H9 (cell line): ENCODE measurements around the gene DHX38. TPM values are rescaled to one million over a fixed set of nuclear protein-coding genes. Genes with fewer than 3 reads are reported as not detected.

Experiments used
- DNase-seq: peaks from one replicate; pipeline ENCODE4 v3.0.0-alpha.2; 2017
- H2AFZ ChIP-seq: one replicate; pipeline ENCODE4 v1.6.1; 2013; ENCODE audit warnings: mild to moderate bottlenecking, low read length, control low read depth, moderate library complexity
- H2AK5ac ChIP-seq: 2 replicates; pipeline ENCODE4 v1.6.1; 2013; ENCODE audit warnings: low read length, control low read depth, mixed read lengths; ENCODE audit not compliant: insufficient read length
- H2BK120ac ChIP-seq: one replicate; pipeline ENCODE4 v1.6.1; 2013; ENCODE audit warnings: low read depth, mild to moderate bottlenecking, low read length, control low read depth, inconsistent platforms; ENCODE audit not compliant: poor library complexity, severe bottlenecking
- H2BK12ac ChIP-seq: 2 replicates; pipeline ENCODE4 v1.6.1; 2013; ENCODE audit warnings: low read length, control low read depth, mixed read lengths, low read depth; ENCODE audit not compliant: insufficient read length
- H2BK15ac ChIP-seq: 2 replicates; pipeline ENCODE4 v1.6.1; 2013; ENCODE audit warnings: low read depth, low read length, control low read depth
- H2BK20ac ChIP-seq: one replicate; pipeline ENCODE4 v1.6.1; 2013; ENCODE audit warnings: low read depth, mild to moderate bottlenecking, low read length, control low read depth, inconsistent platforms; ENCODE audit not compliant: poor library complexity, severe bottlenecking
- H2BK5ac ChIP-seq: 2 replicates; pipeline ENCODE4 v1.6.1; 2013; ENCODE audit warnings: low read length, control low read depth, mixed read lengths; ENCODE audit not compliant: insufficient read length
- H3K14ac ChIP-seq: 2 replicates; pipeline ENCODE4 v1.6.1; 2013; ENCODE audit warnings: low read length, control low read depth; ENCODE audit not compliant: insufficient read depth
- H3K18ac ChIP-seq: 2 replicates; pipeline ENCODE4 v1.6.1; 2013; ENCODE audit warnings: low read depth, mild to moderate bottlenecking, mixed read lengths, low read length, control low read depth; ENCODE audit not compliant: insufficient read length
- H3K23ac ChIP-seq: 2 replicates; pipeline ENCODE4 v1.6.1; 2013; ENCODE audit warnings: low read length, control low read depth, mixed read lengths, low read depth; ENCODE audit not compliant: insufficient read length
- H3K23me2 ChIP-seq: 2 replicates; pipeline ENCODE4 v1.6.1; 2013; ENCODE audit warnings: low read depth, mild to moderate bottlenecking, mixed read lengths, low read length, control low read depth; ENCODE audit not compliant: insufficient read length, poor library complexity, severe bottlenecking
- H3K27ac ChIP-seq: 2 replicates; pipeline ENCODE4 v1.5.1; 2013; ENCODE audit warnings: low read length, control low read depth, mixed read lengths, low read depth; ENCODE audit not compliant: insufficient read length
- H3K27me3 ChIP-seq: 2 replicates; pipeline ENCODE4 v1.6.1; 2013; ENCODE audit warnings: low read length, control low read depth, inconsistent platforms; ENCODE audit not compliant: insufficient read depth
- H3K4ac ChIP-seq: 2 replicates; pipeline ENCODE4 v1.6.1; 2013; ENCODE audit warnings: low read depth, mild to moderate bottlenecking, control low read depth, inconsistent platforms, low read length, moderate library complexity
- H3K4me1 ChIP-seq: 2 replicates; pipeline ENCODE4 v1.6.1; 2013; ENCODE audit warnings: low read length, control low read depth, inconsistent platforms; ENCODE audit not compliant: insufficient read depth
- H3K4me2 ChIP-seq: 2 replicates; pipeline ENCODE4 v1.6.1; 2013; ENCODE audit warnings: low read length, control low read depth, mixed read lengths; ENCODE audit not compliant: insufficient read length, insufficient read depth
- H3K56ac ChIP-seq: 2 replicates; pipeline ENCODE4 v1.6.1; 2013; ENCODE audit warnings: low read depth, mild to moderate bottlenecking, mixed read lengths, low read length, control low read depth; ENCODE audit not compliant: insufficient read length
- H3K79me1 ChIP-seq: 2 replicates; pipeline ENCODE4 v1.6.1; 2013; ENCODE audit warnings: low read depth, mild to moderate bottlenecking, moderate library complexity, low read length, control low read depth, inconsistent platforms; ENCODE audit not compliant: insufficient read depth, poor library complexity, severe bottlenecking
- H3K79me2 ChIP-seq: 2 replicates; pipeline ENCODE4 v1.6.1; 2013; ENCODE audit warnings: low read length, control low read depth, inconsistent platforms; ENCODE audit not compliant: insufficient read depth
- H3K9ac ChIP-seq: 2 replicates; pipeline ENCODE4 v1.6.1; 2013; ENCODE audit warnings: low read length, control low read depth, mixed read lengths; ENCODE audit not compliant: insufficient read length; ENCODE audit errors: extremely low read depth
- H3K9me3 ChIP-seq: one replicate; pipeline ENCODE4 v1.6.1; 2013; ENCODE audit warnings: low read depth, low read length, inconsistent platforms; ENCODE audit not compliant: control insufficient read depth
- H3T11ph ChIP-seq: one replicate; pipeline ENCODE4 v1.6.1; 2013; ENCODE audit warnings: mild to moderate bottlenecking, low read length, control low read depth, inconsistent platforms
- H4K20me1 ChIP-seq: one replicate; pipeline ENCODE4 v1.6.1; 2013; ENCODE audit not compliant: control insufficient read depth, insufficient read length, insufficient read depth
- H4K5ac ChIP-seq: 2 replicates; pipeline ENCODE4 v1.6.1; 2013; ENCODE audit warnings: low read depth, mild to moderate bottlenecking, mixed read lengths, low read length, control low read depth; ENCODE audit not compliant: insufficient read length
- H4K8ac ChIP-seq: replicated peaks from 2 replicates; pipeline ENCODE4 v1.6.1; 2013; ENCODE audit warnings: low read length, control low read depth, mixed read lengths, low read depth; ENCODE audit not compliant: insufficient read length
- H4K91ac ChIP-seq: 2 replicates; pipeline ENCODE4 v1.6.1; 2013; ENCODE audit warnings: low read depth, mild to moderate bottlenecking, moderate library complexity, mixed read lengths, low read length, control low read depth; ENCODE audit not compliant: insufficient read length
- H3K27ac Mint-ChIP-seq, 3 experiments: 2 replicates in 2 of 3; 3 replicates in 1 of 3; pipeline ENCODE4 v1.8.0; 2020 to 2021; ENCODE audit warnings: mixed read lengths in 3 of 3, mild to moderate bottlenecking in 1 of 3, moderate library complexity in 1 of 3
- H3K27me3 Mint-ChIP-seq: 2 replicates; pipeline ENCODE4 v1.8.0; 2021; ENCODE audit warnings: low read depth, mild to moderate bottlenecking, moderate library complexity, mixed read lengths
- H3K36me3 Mint-ChIP-seq, 3 experiments: 2 replicates in 2 of 3; 3 replicates in 1 of 3; pipeline ENCODE4 v1.8.0; 2020 to 2021; ENCODE audit warnings: low read depth in 3 of 3, mixed read lengths in 3 of 3; ENCODE audit not compliant: insufficient read depth in 1 of 3
- H3K4me1 Mint-ChIP-seq, 2 experiments: 2 replicates each; pipeline ENCODE4 v1.8.0; 2020; ENCODE audit warnings: mixed read lengths in 2 of 2
- H3K4me3 Mint-ChIP-seq, 2 experiments: 2 replicates in 1 of 2; 3 replicates in 1 of 2; pipeline ENCODE4 v1.8.0; 2020 to 2021; ENCODE audit warnings: mild to moderate bottlenecking in 2 of 2, mixed read lengths in 2 of 2, moderate library complexity in 1 of 2
- H3K9me3 Mint-ChIP-seq, 2 experiments: 2 replicates in 1 of 2; 3 replicates in 1 of 2; pipeline ENCODE4 v1.8.0; 2020; ENCODE audit warnings: mild to moderate bottlenecking in 2 of 2, mixed read lengths in 2 of 2, moderate library complexity in 1 of 2
- CTCF ChIP-seq: fragments of 200-600 bp; sonication (generic); conservative IDR thresholded peaks from 3 replicates; pipeline ENCODE4 v1.8.0; 2021; ENCODE audit warnings: antibody characterized with exemption, mild to moderate bottlenecking
- WGBS: extraction: QIAGEN DNeasy Blood & Tissue Kit; methylation state at CpG from one replicate; pipeline ENCODE4 v1.1.7; 2013; ENCODE audit warnings: missing lambda C conversion rate, low lambda C conversion rate, mixed read lengths; ENCODE audit not compliant: insufficient read length; ENCODE audit errors: extremely low coverage; 5-methylcytosine and 5-hydroxymethylcytosine counted together
- long read RNA-seq: library from polyadenylated mRNA; unstranded; transcript quantifications from one replicate; pipeline ENCODE4 v2.0.0, GENCODE V29; 2020
- total RNA-seq: library from RNA; stranded (reverse); gene quantifications from 2 replicates; pipeline ENCODE4 v1.2.1, GENCODE V29; 2021

The DHX38 gene
- total RNA-seq, result 60.5 and 64.2 TPM in 2 replicates
- long read RNA-seq, full-length matches to known transcripts, result 52 of 101 reads
- long read RNA-seq, partial matches to known transcripts, result 23 of 101 reads
- long read RNA-seq, other reads (novel, unspliced or antisense), result 26 of 101 reads

GRCh38 chr16:72093448-72094265 lies at the start of gene DHX38, which contains the start of gene TXNL4B:
Gene DHX38 (plus strand): TSS chr16:72093847. CDS start chr16:72096158, 2,311 bp downstream.
Gene TXNL4B (minus strand): TSS chr16:72093620. CDS start chr16:72090749, 2,871 bp downstream.
- WGBS, result no CpG with 5 or more reads among the region's 43 CpGs
- peak within 1 kb of the TSS; percentile 67 for H3K14ac ChIP-seq
- no peak within 1 kb of the TSS for H3K4ac ChIP-seq
- H3K79me1 ChIP-seq, result peaks cover 7% of the 10 kb centered on the region
- H3K18ac ChIP-seq, result peak within 1 kb of the TSS; percentile 74
- H3K23ac ChIP-seq, result peak within 1 kb of the TSS; percentile 70
- H3K23me2 ChIP-seq, result peaks cover 6% of the 10 kb centered on the region
- no peak within 1 kb of the TSS for H2BK12ac ChIP-seq
- peaks cover 12% of the 10 kb centered on the region; the same call in 1 of the 2 replicates for H3K79me2 ChIP-seq
- peaks cover 7% of the 10 kb centered on the region; the same call in 1 of the 2 replicates for H3K4me1 ChIP-seq
- no peak within 1 kb of the TSS for H3K56ac ChIP-seq
- Mint-ChIP-seq H3K4me3 (peak within 1 kb of the TSS; percentile 98), H3K27ac (peak within 1 kb of the TSS; percentile 96 to 99 (median 99)), H3K4me1 (peaks cover 14 to 16% of the 10 kb centered on the region in 2 experiments), H3K27me3 (no peaks in the 10 kb centered on the region), H3K9me3 (no peaks in the 10 kb centered on the region), H3K36me3 (peaks cover 2 to 39% (median 38%) of the 10 kb centered on the region in 3 experiments; a peak in 5 of 7 replicates)
- H2AFZ ChIP-seq, result peak within 1 kb of the TSS; percentile 69
- no peak within 1 kb of the TSS for H4K91ac ChIP-seq
- H2AK5ac ChIP-seq, result no peak within 1 kb of the TSS
- no peak within 1 kb of the TSS for H2BK120ac ChIP-seq
- H2BK15ac ChIP-seq, result no peak within 1 kb of the TSS
- H3K4me2 ChIP-seq, result peak within 1 kb of the TSS; percentile 93
- H2BK5ac ChIP-seq, result no peak within 1 kb of the TSS
- H2BK20ac ChIP-seq, result no peak within 1 kb of the TSS
- peak; percentile 99 for DNase-seq
- no peak within 1 kb of the TSS for H4K5ac ChIP-seq
- H3K9ac ChIP-seq, result peak within 1 kb of the TSS; percentile 85
- H4K8ac ChIP-seq, result no peak within 1 kb of the TSS
- no peaks in the 10 kb centered on the region for H3K27me3 ChIP-seq
- H4K20me1 ChIP-seq, result no peaks in the 10 kb centered on the region
- TF ChIP-seq CTCF, result no peak
- no peaks in the 10 kb centered on the region for H3K9me3 ChIP-seq
- H3T11ph ChIP-seq, result no peak within 1 kb of the TSS
- no peak within 1 kb of the TSS for H3K27ac ChIP-seq
